22Rv1 (cell line): ENCODE measurements around the gene SWI5.

Source experiments
- H3K27ac ChIP-seq: fragments of 450-650 bp; 2 replicates; pipeline ENCODE4 v1.5.1; 2017
- ZFX ChIP-seq: fragments of 450-650 bp; IDR thresholded peaks from 2 replicates; pipeline ENCODE4 v1.6.1; 2017; ENCODE audit warnings: antibody characterized with exemption, borderline replicate concordance
- TF ChIP-seq, protein P1 (sequence below): fragments of 450-650 bp; IDR thresholded peaks from 2 replicates; pipeline ENCODE4 v1.5.1; 2017; ENCODE audit warnings: mild to moderate bottlenecking

SWI5 gene

DNA sequence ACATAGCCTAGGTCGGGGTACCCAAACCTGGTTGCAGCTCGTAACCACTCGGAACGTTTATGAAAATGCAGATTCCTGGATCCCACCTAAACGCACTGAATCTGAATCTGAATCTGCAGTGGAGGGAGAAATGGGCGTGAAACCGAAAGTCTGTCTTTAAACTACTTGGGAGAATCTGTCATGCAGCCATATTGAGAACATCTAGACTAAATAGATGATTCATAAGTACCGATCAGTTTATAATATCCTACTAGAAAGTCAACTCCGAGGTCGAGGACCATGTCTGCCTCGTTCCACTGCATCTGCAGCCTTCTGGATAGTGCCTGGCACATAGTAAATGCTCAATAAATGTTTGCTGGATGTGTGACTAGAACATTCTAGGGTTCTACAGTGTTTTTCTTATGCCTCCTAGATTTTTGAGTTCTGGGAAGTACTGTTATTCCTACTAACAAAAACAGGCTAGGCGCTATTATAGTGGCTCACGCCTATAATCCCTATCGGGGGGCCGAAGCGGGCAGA, 47.2 kb downstream of the SWI5 start:
- TF ChIP-seq, protein P1, sequence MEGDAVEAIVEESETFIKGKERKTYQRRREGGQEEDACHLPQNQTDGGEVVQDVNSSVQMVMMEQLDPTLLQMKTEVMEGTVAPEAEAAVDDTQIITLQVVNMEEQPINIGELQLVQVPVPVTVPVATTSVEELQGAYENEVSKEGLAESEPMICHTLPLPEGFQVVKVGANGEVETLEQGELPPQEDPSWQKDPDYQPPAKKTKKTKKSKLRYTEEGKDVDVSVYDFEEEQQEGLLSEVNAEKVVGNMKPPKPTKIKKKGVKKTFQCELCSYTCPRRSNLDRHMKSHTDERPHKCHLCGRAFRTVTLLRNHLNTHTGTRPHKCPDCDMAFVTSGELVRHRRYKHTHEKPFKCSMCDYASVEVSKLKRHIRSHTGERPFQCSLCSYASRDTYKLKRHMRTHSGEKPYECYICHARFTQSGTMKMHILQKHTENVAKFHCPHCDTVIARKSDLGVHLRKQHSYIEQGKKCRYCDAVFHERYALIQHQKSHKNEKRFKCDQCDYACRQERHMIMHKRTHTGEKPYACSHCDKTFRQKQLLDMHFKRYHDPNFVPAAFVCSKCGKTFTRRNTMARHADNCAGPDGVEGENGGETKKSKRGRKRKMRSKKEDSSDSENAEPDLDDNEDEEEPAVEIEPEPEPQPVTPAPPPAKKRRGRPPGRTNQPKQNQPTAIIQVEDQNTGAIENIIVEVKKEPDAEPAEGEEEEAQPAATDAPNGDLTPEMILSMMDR: no peak
- no peak for TF ChIP-seq ZFX
- H3K27ac ChIP-seq: peak overlapping the region; percentile 92

DNA sequence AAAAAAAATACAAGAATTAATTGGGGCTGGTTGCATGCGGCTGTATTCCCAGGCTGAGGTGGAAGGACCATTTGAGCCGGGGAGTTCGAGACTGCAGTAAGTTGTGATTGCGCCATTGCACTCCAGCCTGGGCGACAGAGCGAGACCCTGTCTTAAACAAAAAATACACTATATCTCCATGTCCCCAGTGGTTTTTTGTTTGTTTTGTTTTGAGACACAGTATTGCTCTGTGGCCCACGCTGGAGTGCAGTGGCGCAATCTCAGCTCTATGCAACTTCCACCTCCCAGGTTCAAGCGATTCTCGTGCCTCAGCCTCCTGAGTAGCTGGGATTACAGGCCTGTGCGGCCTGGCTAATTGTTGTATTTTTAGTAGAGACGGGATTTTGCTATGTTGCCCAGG, 47.7 kb downstream of the SWI5 start:
- peak overlapping the region; percentile 92 for H3K27ac ChIP-seq

GRCh38 chr9:128324401-128324800, 48.3 kb downstream of the SWI5 start:
- no peak overlapping the region for H3K27ac ChIP-seq

More for the DNA sequence above, 47.7 kb downstream of the SWI5 start:
- TF ChIP-seq, protein P1: no peak

GRCh38 chr9:128325629-128326028, 49.6 kb downstream of the SWI5 start:
- H3K27ac ChIP-seq: no peak overlapping the region
- no peak for TF ChIP-seq ZFX
- TF ChIP-seq, protein P1: no peak

More at GRCh38 chr9:128324401-128324800, 48.3 kb downstream of the SWI5 start:
- TF ChIP-seq, protein P1: no peak
- no peak for TF ChIP-seq ZFX

DNA sequence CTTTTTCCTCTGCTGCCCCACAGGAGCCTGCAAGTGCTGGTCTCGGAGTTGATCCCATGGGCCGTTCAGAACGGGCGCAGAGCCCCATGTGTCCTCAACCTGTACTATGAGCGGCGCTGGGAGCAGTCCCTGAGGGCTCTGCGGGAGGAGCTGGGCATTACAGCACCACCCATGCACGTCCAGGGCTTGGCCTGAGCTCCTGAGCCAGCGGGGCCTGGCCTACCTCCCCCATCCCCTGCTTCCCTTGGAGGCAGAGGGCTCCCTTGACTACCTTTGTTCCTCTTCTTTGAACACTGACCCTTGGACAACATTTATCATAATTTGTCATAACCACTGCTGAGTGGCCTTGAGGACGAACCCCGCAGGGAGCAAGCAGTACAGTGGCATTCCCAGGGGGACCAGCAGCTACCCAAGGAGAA, 57.4 kb downstream of the SWI5 start:
- TF ChIP-seq, protein P1: no peak
- no peak for TF ChIP-seq ZFX
- H3K27ac ChIP-seq: no peak overlapping the region

GRCh38 chr9:128335161-128335560, 59.1 kb downstream of the SWI5 start:
- no peak overlapping the region for H3K27ac ChIP-seq
- TF ChIP-seq, protein P1: no peak
- no peak for TF ChIP-seq ZFX

DNA sequence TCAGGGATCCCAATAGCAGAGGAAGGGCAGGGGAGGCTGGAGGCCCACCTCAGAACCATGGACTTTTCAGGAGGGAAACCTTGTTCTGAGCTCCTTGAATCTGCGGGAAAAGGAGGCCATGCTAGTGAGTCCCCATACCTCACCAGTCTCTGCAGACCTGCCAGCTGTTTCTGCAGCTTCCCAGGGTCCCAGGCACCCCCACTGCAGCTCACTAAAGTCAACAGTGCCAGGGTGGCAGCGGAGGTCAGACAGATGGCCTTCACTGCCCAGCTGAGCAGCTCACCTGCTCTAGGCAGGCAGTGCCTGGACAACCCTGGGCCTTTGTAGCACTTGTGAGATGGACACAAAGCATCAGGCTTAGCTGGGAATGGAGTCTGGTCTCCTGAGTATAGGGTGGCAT, 59.8 kb downstream of the SWI5 start:
- TF ChIP-seq ZFX: no peak
- TF ChIP-seq, protein P1: no peak
- no peak overlapping the region for H3K27ac ChIP-seq
